Heart right ventricle (tissue), 16 donors: Measurements from ENCODE around the gene CD55. TPM values are rescaled to one million over a fixed set of nuclear protein-coding genes. Genes with fewer than 3 reads are reported as not detected.

Experiments used
- ATAC-seq, 8 donors: fragments of 200-7000 bp; cut with Tn5 transposase; one replicate each; pipeline ENCODE4 v1.9.1; 2020; ENCODE audit warnings: mild to moderate bottlenecking in 8 of 8, moderate library complexity in 8 of 8, moderate number of reproducible peaks in 1 of 8
- DNase-seq, 2 donors: peaks; one replicate each; pipeline ENCODE4 v3.0.0-alpha.2; 2020
- H3K27ac ChIP-seq, 10 donors: fragments of 200-600 bp; sonication (generic) in 2 of 10; one replicate each; pipeline versions ENCODE4 v1.5.0 to v1.8.0; 2020 to 2022; ENCODE audit warnings: mild to moderate bottlenecking in 3 of 10
- H3K27me3 ChIP-seq, 7 donors: fragments of 200-600 bp; one replicate each; pipeline ENCODE4 v1.8.0; 2021 to 2022; ENCODE audit warnings: mild to moderate bottlenecking in 2 of 7
- H3K36me3 ChIP-seq, 9 donors: fragments of 200-600 bp; sonication (generic) in 1 of 9; one replicate each; pipeline versions ENCODE4 v1.5.0 to v1.8.0; 2020 to 2022; ENCODE audit warnings: mild to moderate bottlenecking in 2 of 9
- H3K4me1 ChIP-seq, 9 donors: fragments of 200-600 bp; sonication (generic) in 1 of 9; one replicate each; pipeline versions ENCODE4 v1.5.0 to v1.8.0; 2020 to 2022; ENCODE audit warnings: mild to moderate bottlenecking in 4 of 9
- H3K4me3 ChIP-seq, 10 donors: fragments of 200-600 bp; sonication (generic) in 2 of 10; one replicate each; pipeline versions ENCODE4 v1.5.0 to v1.8.0; 2020 to 2022; ENCODE audit warnings: mild to moderate bottlenecking in 7 of 10, moderate library complexity in 2 of 10
- H3K9me3 ChIP-seq, 11 donors: fragments of 200-600 bp in 10 of 11; sonication (generic) in 2 of 11; one replicate each; pipeline versions ENCODE4 v1.5.0 to v1.8.0; 2013 to 2022; ENCODE audit warnings: mild to moderate bottlenecking in 2 of 11, control low read depth in 1 of 11, moderate library complexity in 1 of 11
- WGBS, 2 donors: extraction: QIAGEN DNeasy Blood & Tissue Kit; methylation state at CpG; one replicate each; pipeline ENCODE4 v1.1.7; 2013; ENCODE audit warnings: inconsistent platforms in 1 of 2; 5-methylcytosine and 5-hydroxymethylcytosine counted together
- intact Hi-C, 10 donors: fragments of 100-400 bp; cut with DNase I; formaldehyde crosslinking; loops; one replicate each; pipeline versions ENCODE4 v1.11.1 to v1.14.2; 2022
- polyA plus RNA-seq, 2 donors: library from polyadenylated mRNA; stranded (reverse); fragments of 200-250 nt; gene quantifications; one replicate each; pipeline ENCODE4 v1.2.3, GENCODE V29; 2013
- total RNA-seq, 10 donors: library from RNA; stranded (reverse); fragmentation: NEBNext Ultra II Directional in 3 of 10; extraction: Animal tissue kit (Norgen Biotek cat#: 25700) in 3 of 10; gene quantifications; one replicate each; pipeline versions ENCODE4 v1.2.1 to v1.2.4, GENCODE V29; 2021 to 2023
- TF ChIP-seq, protein P1 (sequence below), 9 donors: fragments of 200-600 bp; sonication (generic) in 2 of 9; IDR thresholded peaks; one replicate each; pipeline versions ENCODE4 v1.5.0 to v1.8.0; 2021 to 2022; ENCODE audit warnings: antibody characterized with exemption in 9 of 9, mild to moderate bottlenecking in 5 of 9, moderate library complexity in 1 of 9
- donor health status: Arrhythmogenic right ventricular cardiomyopathy.
- donor health status: ischemic (EF 13 %, LVEDD 7.1; RV severe dilation, severe dysfunction).
- donor health status: healthy with polysubstance abuse.
- donor health status: DM: no; HTN: yes; CAD: no.
- donor health status: DM: no; HTN: no; CAD: no.
- donor health status: ischemic (EF 25% LVEDD 6.9; RV normal size, moderate dysfunction).
- donor health status: ischemic (EF 25% LVEDD 5.7; RV mildly dilated, moderate dysfunction).
- donor health status: healthy.
- donor health status: DM: yes; HTN: yes; CAD: no.
- donor health status: Ischemic cardiomyopathy.
- donor health status: ischemic (EF 35%, LVEDD 5.7; RV mildly dilated, moderate dysfunction).
- donor health status: nonischemic (EF 11% LVEDD 7.7; RV severe dilation, severe dysfunction).
- donor health status: DM: yes; HTN: yes; CAD: no.
- donor health status: PGD.
- donor health status: ischemic (EF 29% LVEDD 5.4; RV normal size, mild dysfunction).
- donor health status: nonischemic (EF 23%, LVEDD 6.1; RV moderate dilation, normal function).

Gene CD55
- total and polyA plus RNA-seq, 12 donors: 25.3 to 132 (median 81.4) TPM

DNA sequence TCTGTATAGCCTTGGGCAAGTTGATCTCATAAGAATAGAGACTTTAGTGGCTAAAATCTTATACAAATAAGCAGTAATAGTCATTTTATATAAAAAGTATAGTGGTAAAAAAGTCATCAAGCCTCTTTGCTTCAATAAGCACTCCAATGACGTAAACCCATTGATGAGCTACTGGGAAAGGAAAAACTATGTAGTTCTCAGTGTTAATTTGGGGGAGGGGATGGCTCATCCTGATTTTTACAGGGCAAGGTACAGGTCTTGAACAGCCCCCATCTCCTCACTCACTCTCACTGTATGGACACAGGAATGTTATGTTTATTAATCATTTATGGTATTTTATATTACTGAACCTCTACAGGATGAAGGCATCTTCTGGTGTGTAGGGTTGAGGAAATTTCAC, 38.1 kb upstream of the CD55 start:
- ATAC-seq (no peak), DNase-seq (no peak)
- TF ChIP-seq, protein P1, sequence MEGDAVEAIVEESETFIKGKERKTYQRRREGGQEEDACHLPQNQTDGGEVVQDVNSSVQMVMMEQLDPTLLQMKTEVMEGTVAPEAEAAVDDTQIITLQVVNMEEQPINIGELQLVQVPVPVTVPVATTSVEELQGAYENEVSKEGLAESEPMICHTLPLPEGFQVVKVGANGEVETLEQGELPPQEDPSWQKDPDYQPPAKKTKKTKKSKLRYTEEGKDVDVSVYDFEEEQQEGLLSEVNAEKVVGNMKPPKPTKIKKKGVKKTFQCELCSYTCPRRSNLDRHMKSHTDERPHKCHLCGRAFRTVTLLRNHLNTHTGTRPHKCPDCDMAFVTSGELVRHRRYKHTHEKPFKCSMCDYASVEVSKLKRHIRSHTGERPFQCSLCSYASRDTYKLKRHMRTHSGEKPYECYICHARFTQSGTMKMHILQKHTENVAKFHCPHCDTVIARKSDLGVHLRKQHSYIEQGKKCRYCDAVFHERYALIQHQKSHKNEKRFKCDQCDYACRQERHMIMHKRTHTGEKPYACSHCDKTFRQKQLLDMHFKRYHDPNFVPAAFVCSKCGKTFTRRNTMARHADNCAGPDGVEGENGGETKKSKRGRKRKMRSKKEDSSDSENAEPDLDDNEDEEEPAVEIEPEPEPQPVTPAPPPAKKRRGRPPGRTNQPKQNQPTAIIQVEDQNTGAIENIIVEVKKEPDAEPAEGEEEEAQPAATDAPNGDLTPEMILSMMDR (IDR thresholded peaks at IDR 0.05): no peak
- Histone ChIP-seq H3K4me3 (no peak overlapping the region), H3K4me1 (peaks cover 5 to 52% (median 15%) of the 10 kb centered on the region in 9 donors), H3K36me3 (no peaks in the 10 kb centered on the region), H3K27me3 (no peaks in the 10 kb centered on the region), H3K9me3 (no peaks in the 10 kb centered on the region), H3K27ac (peak overlapping the region in 5 of 10 donors; percentile 28 to 69 (median 57))
- intact Hi-C loops: no loop called here
- WGBS, 2 donors: 96 to 100% methylated on average over 1 of the region's 1 CpG

DNA sequence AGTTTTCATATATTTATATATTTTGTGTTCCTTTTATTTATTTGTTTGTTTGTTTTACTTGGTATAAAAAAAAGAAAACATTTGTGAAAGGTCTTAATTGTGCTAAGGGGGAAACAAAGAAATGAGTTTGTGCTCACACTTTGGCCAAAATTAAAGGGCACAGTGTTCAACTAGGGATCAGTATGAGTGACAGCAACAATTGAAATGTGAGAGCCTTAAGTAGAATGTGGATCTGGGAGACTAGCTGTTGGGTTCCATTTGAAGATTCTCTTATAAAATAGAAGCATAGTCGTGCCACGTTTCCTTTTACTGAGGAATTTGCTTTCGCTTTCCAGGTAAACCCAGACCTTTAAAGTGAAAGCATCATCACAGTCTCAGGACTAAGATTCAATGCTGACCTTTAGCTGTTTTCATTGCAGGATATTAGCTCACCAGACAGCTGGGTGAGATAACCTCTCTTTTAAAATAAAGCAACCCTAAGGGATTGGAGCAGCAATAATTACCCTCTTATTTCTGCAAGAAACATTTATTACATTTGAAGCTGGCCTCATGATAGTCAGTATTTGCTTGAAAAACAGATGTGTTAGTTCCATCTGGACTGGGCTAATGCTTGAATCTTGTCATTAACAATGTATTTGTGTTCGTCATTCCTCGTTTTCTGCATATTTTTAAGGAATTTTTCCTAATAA, 37.1 kb upstream of the CD55 start:
- H3K36me3 ChIP-seq: no peaks in the 10 kb centered on the region
- H3K27ac ChIP-seq: peak overlapping the region in 6 of 10 donors; percentile 3 to 61 (median 34)
- peaks cover 5 to 58% (median 15%) of the 10 kb centered on the region in 9 donors for H3K4me1 ChIP-seq
- no peaks in the 10 kb centered on the region for H3K9me3 ChIP-seq
- no peak for DNase-seq
- intact Hi-C loops: no loop called here
- no peaks in the 10 kb centered on the region for H3K27me3 ChIP-seq
- ATAC-seq: peak in 6 of 8 donors; percentile 41 to 69 (median 50)
- WGBS, 2 donors: 55 to 62% methylated on average over 5 of the region's 5 CpGs
- no peak overlapping the region for H3K4me3 ChIP-seq
- TF ChIP-seq, protein P1 (IDR thresholded peaks at IDR 0.05): no peak

DNA sequence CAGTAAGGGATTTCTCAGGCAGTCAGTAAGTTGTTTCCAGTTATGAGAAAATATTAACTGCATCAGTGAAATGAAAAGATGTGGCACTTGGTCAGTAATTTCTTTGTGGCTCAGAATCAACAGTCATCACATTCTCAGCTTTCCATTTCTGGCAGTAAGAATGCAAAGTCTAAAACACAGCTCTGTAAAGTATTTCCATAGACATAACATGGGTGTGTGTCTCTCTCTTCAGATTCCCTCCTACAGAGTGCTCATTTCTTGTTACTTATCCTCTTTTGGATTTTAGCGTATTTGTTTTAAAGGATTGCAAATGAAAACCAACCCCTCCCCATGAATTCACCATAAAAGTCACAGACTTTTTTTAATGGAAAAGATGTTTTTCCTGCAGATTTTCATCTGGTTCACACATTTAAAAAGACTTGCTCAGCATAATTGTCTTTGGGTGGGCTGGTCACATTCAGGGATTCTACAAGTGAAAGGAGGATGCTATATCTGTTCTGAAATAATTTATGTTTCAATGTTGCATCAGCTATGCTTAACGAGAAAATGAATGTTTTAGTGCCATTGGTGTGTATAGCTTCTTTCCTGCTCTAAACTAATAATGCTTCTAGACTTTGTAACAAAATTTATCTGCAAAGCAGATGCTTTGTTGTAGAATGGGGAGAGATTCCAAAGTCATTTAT, 34.6 kb upstream of the CD55 start:
- H3K9me3 ChIP-seq: peaks cover 0 to 7% (median 0%) of the 10 kb centered on the region in 11 donors
- no peak overlapping the region for H3K4me3 ChIP-seq
- no peak for DNase-seq
- intact Hi-C loops: no loop called here
- peak in 1 of 8 donors; percentile 50 for ATAC-seq
- WGBS, 2 donors: 78 to 85% methylated on average over 2 of the region's 2 CpGs
- TF ChIP-seq, protein P1 (IDR thresholded peaks at IDR 0.05): no peak
- no peak overlapping the region for H3K27ac ChIP-seq
- no peaks in the 10 kb centered on the region for H3K27me3 ChIP-seq
- H3K36me3 ChIP-seq: no peaks in the 10 kb centered on the region
- H3K4me1 ChIP-seq: peaks cover 5 to 52% (median 15%) of the 10 kb centered on the region in 9 donors

DNA sequence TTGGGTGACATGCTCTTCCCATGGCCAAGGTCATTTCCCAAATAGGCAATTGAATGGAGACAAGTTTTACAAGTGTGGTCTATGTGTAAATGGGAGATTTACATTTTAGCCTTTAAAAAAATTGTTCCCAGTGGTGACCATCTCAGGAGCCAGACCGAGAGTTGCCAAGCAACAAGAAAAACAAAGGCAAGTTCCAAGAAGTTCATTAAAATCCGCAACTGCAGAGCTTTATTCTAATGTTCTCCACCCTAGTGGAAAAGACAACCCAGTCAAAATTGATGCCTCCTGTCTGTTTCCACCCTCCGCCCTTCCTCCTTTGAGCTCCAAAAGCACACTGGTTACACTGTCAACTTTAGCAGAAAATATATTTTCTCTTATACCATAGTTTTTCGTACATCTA, 33.2 kb upstream of the CD55 start:
- intact Hi-C loops: no loop called here
- no peak overlapping the region for H3K27ac ChIP-seq
- H3K9me3 ChIP-seq: peaks cover 0 to 7% (median 0%) of the 10 kb centered on the region in 11 donors
- ATAC-seq (peak in 7 of 8 donors; percentile 35 to 76 (median 60)), DNase-seq (peak in 1 of 2 donors; percentile 26)
- 62 to 63% methylated on average over 4 of the region's 4 CpGs for WGBS, 2 donors
- no peaks in the 10 kb centered on the region for H3K27me3 ChIP-seq
- TF ChIP-seq, protein P1 (IDR thresholded peaks at IDR 0.05): no peak
- H3K4me3 ChIP-seq: no peak overlapping the region
- H3K36me3 ChIP-seq: no peaks in the 10 kb centered on the region
- peaks cover 0 to 38% (median 10%) of the 10 kb centered on the region in 9 donors for H3K4me1 ChIP-seq
